B cell (primary cell): Measurements from ENCODE around the gene EFCAB10.

Source experiments
- CTCF ChIP-seq: fragments of 200-600 bp; IDR thresholded peaks from one replicate; pipeline ENCODE4 v1.8.0; 2022; ENCODE audit warnings: antibody characterized with exemption, mild to moderate bottlenecking
- EZH2 ChIP-seq: IDR thresholded peaks from 2 replicates; pipeline ENCODE4 v1.6.1; 2012; ENCODE audit warnings: borderline replicate concordance, low read depth, mild to moderate bottlenecking, moderate library complexity, low read length; ENCODE audit not compliant: insufficient read depth, poor library complexity, severe bottlenecking

- TF ChIP-seq CTCF (no peak), EZH2 (no peak)
Measured at GRCh38 chr7:105622106-105622731, 40.9 kb upstream of the EFCAB10 start.
